Progenitor cell of endocrine pancreas (in vitro differentiated cells): Measurements from ENCODE around the gene ADGRV1. TPM values are rescaled to one million over a fixed set of nuclear protein-coding genes. Genes with fewer than 3 reads are reported as not detected.
A peak's percentile ranks its signal among the peaks of the same experiment; 100 is the strongest.

Source experiments
- DNase-seq: peaks from one replicate; pipeline ENCODE4 v3.0.0; 2021; ENCODE audit warnings: low spot score; ENCODE audit not compliant: unreplicated experiment
- H3K27ac Mint-ChIP-seq: 2 replicates; pipeline ENCODE4 v1.8.0; 2021; ENCODE audit warnings: mild to moderate bottlenecking, moderate library complexity, mixed read lengths
- H3K27me3 Mint-ChIP-seq: 2 replicates; pipeline ENCODE4 v1.8.0; 2021; ENCODE audit warnings: mixed read lengths
- H3K36me3 Mint-ChIP-seq: 2 replicates; pipeline ENCODE4 v1.8.0; 2022; ENCODE audit warnings: mixed read lengths; ENCODE audit not compliant: insufficient read depth
- H3K4me1 Mint-ChIP-seq: 2 replicates; pipeline ENCODE4 v1.8.0; 2021; ENCODE audit warnings: low read depth, mixed read lengths
- H3K4me3 Mint-ChIP-seq: 2 replicates; pipeline ENCODE4 v1.8.0; 2021; ENCODE audit warnings: low read depth, mild to moderate bottlenecking, moderate library complexity, mixed read lengths
- H3K9me3 Mint-ChIP-seq: 2 replicates; pipeline ENCODE4 v1.8.0; 2021; ENCODE audit warnings: low read depth, mixed read lengths
- CTCF ChIP-seq: fragments of 200-600 bp; sonication (generic); IDR thresholded peaks from one replicate; pipeline ENCODE4 v1.5.0; 2021; ENCODE audit warnings: antibody characterized with exemption, mild to moderate bottlenecking; ENCODE audit not compliant: unreplicated experiment
- total RNA-seq: library from RNA; stranded (reverse); gene quantifications from 2 replicates; pipeline ENCODE4 v1.2.1, GENCODE V29; 2021

ADGRV1 gene
- total RNA-seq, 1 donor from 2014 or later: 82.3 TPM

DNA sequence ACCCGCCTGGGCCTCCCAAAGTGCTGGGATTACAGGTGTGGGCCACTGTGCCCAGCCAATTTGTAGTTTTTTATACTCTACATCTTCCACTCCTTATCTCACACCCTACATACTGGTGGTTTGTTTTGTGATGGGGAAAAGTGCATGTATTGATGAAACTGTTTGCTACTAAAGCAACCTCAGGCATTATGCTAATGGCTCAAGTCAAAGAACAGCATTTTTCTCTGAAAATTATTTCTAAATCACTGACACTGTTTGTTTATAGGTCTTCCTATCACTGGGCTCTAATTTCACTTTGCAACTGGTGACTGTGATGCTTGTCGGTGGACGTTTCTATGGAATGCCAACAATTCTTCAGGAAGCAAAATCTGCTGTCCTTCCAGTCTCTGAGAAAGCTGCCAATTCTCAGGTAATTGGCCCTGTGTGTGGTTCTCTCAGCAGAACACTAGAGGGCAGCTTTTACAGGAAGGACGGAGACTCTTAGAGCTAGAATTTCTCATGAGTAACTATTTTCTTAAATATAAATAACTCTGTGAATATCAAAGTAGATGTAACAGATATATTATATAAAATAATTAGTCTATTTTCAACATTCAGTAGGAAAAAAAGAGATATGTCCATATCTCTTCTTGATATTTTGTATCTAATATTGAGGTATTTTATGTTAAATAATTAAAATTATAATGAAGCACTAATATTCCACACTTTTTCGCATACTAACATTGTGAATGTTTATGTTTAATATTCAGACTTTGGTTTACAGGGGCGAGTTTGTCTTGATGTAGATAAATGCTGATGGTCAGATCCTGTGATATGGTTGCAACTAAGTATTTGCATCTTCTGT, 244.1 kb downstream of the ADGRV1 start:
- no peak for DNase-seq
- TF ChIP-seq CTCF: peak; percentile 84
- Mint-ChIP-seq H3K27ac (no peak overlapping the region), H3K36me3 (peaks cover 19% of the 10 kb centered on the region), H3K9me3 (peaks cover 25% of the 10 kb centered on the region), H3K27me3 (no peaks in the 10 kb centered on the region), H3K4me1 (peaks cover 3% of the 10 kb centered on the region), H3K4me3 (no peak overlapping the region)

DNA sequence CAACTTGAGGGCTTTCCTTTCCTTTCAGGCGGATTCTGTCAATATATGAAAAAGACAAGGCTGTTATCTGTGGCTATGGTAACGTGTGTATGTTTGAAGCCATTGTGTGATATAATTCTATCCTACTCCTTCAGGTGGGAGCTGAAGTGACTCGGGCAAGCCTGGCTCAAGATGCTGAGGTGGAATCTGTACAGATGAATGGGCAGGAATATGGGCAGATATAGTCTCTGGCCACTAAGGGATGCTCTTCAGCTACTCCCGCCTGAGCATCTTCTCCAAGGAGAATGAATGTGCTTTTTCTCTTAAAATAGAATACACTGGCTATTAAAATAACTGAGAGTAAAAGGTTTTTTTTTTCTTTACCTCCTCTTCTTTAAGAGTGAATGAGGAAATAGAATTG, 244.8 kb downstream of the ADGRV1 start:
- no peak overlapping the region for H3K4me3 Mint-ChIP-seq

GRCh38 chr5:90803876-90804275, 245.3 kb downstream of the ADGRV1 start:
- peaks cover 14% of the 10 kb centered on the region for H3K9me3 Mint-ChIP-seq
- no peak overlapping the region for H3K27ac Mint-ChIP-seq
- no peaks in the 10 kb centered on the region for H3K27me3 Mint-ChIP-seq
- no peak overlapping the region for H3K4me3 Mint-ChIP-seq
- peaks cover 3% of the 10 kb centered on the region for H3K4me1 Mint-ChIP-seq
- H3K36me3 Mint-ChIP-seq: peaks cover 18% of the 10 kb centered on the region
- no peak for TF ChIP-seq CTCF
- no peak for DNase-seq

More for the DNA sequence above, 244.8 kb downstream of the ADGRV1 start:
- TF ChIP-seq CTCF: no peak
- H3K4me1 Mint-ChIP-seq: peaks cover 3% of the 10 kb centered on the region
- H3K27me3 Mint-ChIP-seq: no peaks in the 10 kb centered on the region
- H3K9me3 Mint-ChIP-seq: peaks cover 19% of the 10 kb centered on the region
- peaks cover 18% of the 10 kb centered on the region for H3K36me3 Mint-ChIP-seq
- no peak overlapping the region for H3K27ac Mint-ChIP-seq
- DNase-seq: no peak

DNA sequence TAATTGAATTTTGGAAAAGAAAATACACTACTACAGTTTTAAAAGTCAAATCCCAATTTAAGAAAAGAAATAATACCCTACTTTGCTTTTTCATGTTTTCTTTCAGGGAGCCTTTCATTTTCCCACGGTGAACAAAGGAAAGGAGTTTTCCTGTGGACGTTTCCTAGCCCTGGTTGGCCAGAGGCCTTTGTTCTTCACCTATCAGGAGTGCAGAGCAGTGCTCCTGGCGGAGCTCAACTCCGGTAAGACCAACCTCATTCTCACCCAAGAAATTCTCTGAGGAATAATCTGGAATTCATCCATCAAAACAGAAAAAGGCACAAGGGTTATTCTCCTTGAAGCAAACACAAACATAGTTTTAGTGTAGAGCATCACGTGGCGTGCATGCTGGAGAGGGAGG, 248.9 kb downstream of the ADGRV1 start:
- DNase-seq: no peak
- TF ChIP-seq CTCF: no peak
- H3K4me1 Mint-ChIP-seq: no peaks in the 10 kb centered on the region
- H3K4me3 Mint-ChIP-seq: no peak overlapping the region
- H3K27me3 Mint-ChIP-seq: no peaks in the 10 kb centered on the region
- no peak overlapping the region for H3K27ac Mint-ChIP-seq
- no peaks in the 10 kb centered on the region for H3K9me3 Mint-ChIP-seq
- H3K36me3 Mint-ChIP-seq: peaks cover 18% of the 10 kb centered on the region

DNA sequence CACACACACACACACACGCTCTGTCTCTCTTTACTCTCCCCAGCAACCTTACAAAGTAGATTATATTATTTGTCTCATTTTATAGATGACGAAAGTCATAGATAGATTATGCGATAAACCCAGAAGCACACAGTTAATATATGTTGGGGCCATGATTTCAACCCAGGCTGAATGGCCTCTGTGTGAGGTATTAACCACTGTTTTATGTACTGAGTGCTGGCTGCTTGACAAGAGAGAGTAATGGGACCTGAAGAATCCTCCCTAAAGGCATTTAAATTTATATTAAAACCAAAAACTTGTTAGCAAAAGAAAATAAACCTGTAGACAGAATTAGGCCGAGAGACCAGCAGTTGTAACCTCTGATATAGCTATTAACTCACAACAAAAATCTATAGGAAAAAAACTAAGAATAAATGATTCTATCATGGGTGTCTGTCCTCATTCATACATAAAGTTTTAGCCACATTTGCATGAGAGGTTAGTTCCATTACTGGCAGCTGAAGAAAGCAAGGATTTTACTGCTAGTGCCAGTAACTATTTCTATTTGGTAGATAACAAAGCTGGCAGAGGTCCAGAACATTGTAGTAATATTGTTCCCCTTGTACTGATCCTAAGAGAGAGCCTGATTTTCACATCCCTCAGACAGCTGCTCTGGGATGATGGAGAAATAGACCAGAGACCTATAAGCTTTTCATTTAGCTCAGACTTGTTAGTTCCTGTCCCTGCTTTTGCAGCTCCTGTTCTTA, 250.9 kb downstream of the ADGRV1 start:
- Mint-ChIP-seq H3K27ac (no peak overlapping the region), H3K4me3 (no peak overlapping the region), H3K36me3 (peaks cover 19% of the 10 kb centered on the region), H3K9me3 (no peaks in the 10 kb centered on the region), H3K4me1 (no peaks in the 10 kb centered on the region), H3K27me3 (no peaks in the 10 kb centered on the region)
- no peak for DNase-seq
- no peak for TF ChIP-seq CTCF
